Measurements from ENCODE around the gene AMZ1. TPM values are rescaled to one million over a fixed set of nuclear protein-coding genes. Genes with fewer than 3 reads are reported as not detected.
"Not testable (repeated sequence)": the region's sequence is repeated elsewhere in the genome, so short reads cannot be mapped to it uniquely, and the experiment has no call there.

Gene AMZ1
- total RNA-seq, 4 donors from 2014 or later: 0.17 TPM; not detected in 3

GRCh38 chr7:2692543-2692942 is 4.5 kb downstream of the AMZ1 start:
- H3K27ac ChIP-seq: no peak overlapping the region
- no peaks in the 10 kb centered on the region for H3K9me3 ChIP-seq
- no peak overlapping the region for H3K4me3 ChIP-seq
- no peak for DNase-seq (ENCODE audit: low spot score in 2 of 2)
- 78% methylated on average over 13 of the region's 14 CpGs for WGBS
- peaks cover 17% of the 10 kb centered on the region for H3K4me1 ChIP-seq
- peaks cover 23% of the 10 kb centered on the region for H3K27me3 ChIP-seq
- TF ChIP-seq POLR2A (IDR thresholded peaks at IDR 0.05) (no peak), EP300 (IDR thresholded peaks at IDR 0.05) (no peak), POLR2AphosphoS5 (IDR thresholded peaks at IDR 0.05) (no peak), CTCF (IDR thresholded peaks at IDR 0.05) (no peak)
- H3K36me3 ChIP-seq: no peaks in the 10 kb centered on the region

GRCh38 chr7:2693420-2694121 is 5.6 kb downstream of the AMZ1 start:
- DNase-seq (ENCODE audit: low spot score in 2 of 2); H3K4me3 ChIP-seq; H3K4me1 ChIP-seq; H3K36me3 ChIP-seq; H3K27ac ChIP-seq; H3K9me3 ChIP-seq: not testable (repeated sequence)
- 96% methylated on average over 16 of the region's 19 CpGs for WGBS
- H3K27me3 ChIP-seq: peaks cover 13% of the 10 kb centered on the region

- WGBS: 86% methylated on average over 7 of the region's 8 CpGs
- not testable (repeated sequence) for DNase-seq (ENCODE audit: low spot score in 2 of 2); H3K27me3 ChIP-seq; H3K4me1 ChIP-seq; H3K36me3 ChIP-seq; H3K9me3 ChIP-seq; H3K27ac ChIP-seq; H3K4me3 ChIP-seq
These were observed 6.1 kb downstream of the AMZ1 start for GRCh38 chr7:2694122-2694436.

GRCh38 chr7:2698581-2699288 is 10.7 kb downstream of the AMZ1 start:
- Histone ChIP-seq H3K27ac (no peak overlapping the region), H3K4me1 (no peaks in the 10 kb centered on the region), H3K27me3 (peaks cover 2% of the 10 kb centered on the region), H3K9me3 (no peaks in the 10 kb centered on the region), H3K4me3 (no peak overlapping the region), H3K36me3 (no peaks in the 10 kb centered on the region)
- no peak for DNase-seq (ENCODE audit: low spot score in 2 of 2)
- 53% methylated on average over 18 of the region's 18 CpGs for WGBS
- TF ChIP-seq CTCF (IDR thresholded peaks at IDR 0.05) (no peak), POLR2AphosphoS5 (IDR thresholded peaks at IDR 0.05) (no peak), POLR2A (IDR thresholded peaks at IDR 0.05) (no peak), EP300 (IDR thresholded peaks at IDR 0.05) (no peak)

GRCh38 chr7:2699289-2699620 is 11.3 kb downstream of the AMZ1 start:
- no peaks in the 10 kb centered on the region for H3K4me1 ChIP-seq
- H3K27me3 ChIP-seq: peaks cover 2% of the 10 kb centered on the region
- no peaks in the 10 kb centered on the region for H3K36me3 ChIP-seq
- DNase-seq (ENCODE audit: low spot score in 2 of 2): no peak
- no peaks in the 10 kb centered on the region for H3K9me3 ChIP-seq
- H3K27ac ChIP-seq: no peak overlapping the region
- no peak for TF ChIP-seq CTCF (IDR thresholded peaks at IDR 0.05)
- no peak for TF ChIP-seq POLR2AphosphoS5 (IDR thresholded peaks at IDR 0.05)
- TF ChIP-seq EP300 (IDR thresholded peaks at IDR 0.05): no peak
- no peak for TF ChIP-seq POLR2A (IDR thresholded peaks at IDR 0.05)
- H3K4me3 ChIP-seq: no peak overlapping the region
- WGBS: 79% methylated on average over 15 of the region's 15 CpGs

GRCh38 chr7:2700141-2700850 is 12.3 kb downstream of the AMZ1 start:
- peaks cover 2% of the 10 kb centered on the region for H3K27me3 ChIP-seq
- TF ChIP-seq CTCF (IDR thresholded peaks at IDR 0.05) (no peak), POLR2A (IDR thresholded peaks at IDR 0.05) (no peak), POLR2AphosphoS5 (IDR thresholded peaks at IDR 0.05) (no peak), EP300 (IDR thresholded peaks at IDR 0.05) (no peak)
- H3K4me1 ChIP-seq: no peaks in the 10 kb centered on the region
- no peaks in the 10 kb centered on the region for H3K36me3 ChIP-seq
- H3K27ac ChIP-seq: no peak overlapping the region
- no peaks in the 10 kb centered on the region for H3K9me3 ChIP-seq
- no peak for DNase-seq (ENCODE audit: low spot score in 2 of 2)
- 96% methylated on average over 15 of the region's 40 CpGs for WGBS
- H3K4me3 ChIP-seq: no peak overlapping the region
